GM18502 (cell line): ENCODE measurements around the gene NANOS2.
"Not testable (repeated sequence)": the region's sequence is repeated elsewhere in the genome, so short reads cannot be mapped to it uniquely, and the experiment has no call there.

Experiments used
- ATAC-seq: cut with Tn5 transposase; IDR thresholded peaks from one replicate; pipeline ENCODE4 v1.9.1; 2021; ENCODE audit warnings: mild to moderate bottlenecking; ENCODE audit not compliant: unreplicated experiment, poor library complexity

NANOS2 gene

DNA sequence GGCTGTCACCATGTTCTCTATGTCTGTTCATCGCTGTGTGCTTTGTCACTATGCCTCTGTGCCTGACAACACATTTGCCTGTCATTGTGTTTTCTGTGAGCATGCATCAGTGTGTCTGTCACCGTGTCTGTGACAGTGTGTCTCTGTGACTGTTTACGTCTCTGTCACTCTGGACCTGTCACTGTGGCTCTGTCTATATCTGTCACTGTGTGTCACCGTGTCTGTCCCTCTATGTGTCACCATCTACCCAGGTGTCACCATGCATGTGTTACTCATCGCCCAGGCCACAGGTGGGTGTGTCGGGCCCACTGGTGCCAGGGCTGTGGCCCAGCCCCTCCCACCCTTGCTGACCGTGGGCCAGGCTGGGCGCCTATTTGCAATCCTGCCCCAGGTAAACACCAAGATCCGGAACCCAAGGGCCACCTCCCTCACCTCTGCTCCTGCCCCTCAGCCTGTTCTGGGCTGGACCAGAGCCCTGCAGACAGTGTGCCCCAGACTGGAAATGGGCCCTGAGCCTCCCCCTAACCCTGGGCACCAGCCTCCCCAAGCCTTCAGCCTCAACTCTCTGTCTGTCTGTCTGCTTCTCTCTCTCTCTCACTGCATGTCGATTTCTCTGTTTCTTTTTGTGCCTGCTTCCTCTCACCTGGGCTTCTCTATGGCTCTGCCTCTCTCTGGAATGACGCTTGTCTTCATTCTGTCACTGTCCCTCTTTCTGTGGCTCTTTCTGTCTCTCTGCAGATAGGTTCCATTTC, 36.4 kb downstream of the NANOS2 start:
- ATAC-seq = no peak

DNA sequence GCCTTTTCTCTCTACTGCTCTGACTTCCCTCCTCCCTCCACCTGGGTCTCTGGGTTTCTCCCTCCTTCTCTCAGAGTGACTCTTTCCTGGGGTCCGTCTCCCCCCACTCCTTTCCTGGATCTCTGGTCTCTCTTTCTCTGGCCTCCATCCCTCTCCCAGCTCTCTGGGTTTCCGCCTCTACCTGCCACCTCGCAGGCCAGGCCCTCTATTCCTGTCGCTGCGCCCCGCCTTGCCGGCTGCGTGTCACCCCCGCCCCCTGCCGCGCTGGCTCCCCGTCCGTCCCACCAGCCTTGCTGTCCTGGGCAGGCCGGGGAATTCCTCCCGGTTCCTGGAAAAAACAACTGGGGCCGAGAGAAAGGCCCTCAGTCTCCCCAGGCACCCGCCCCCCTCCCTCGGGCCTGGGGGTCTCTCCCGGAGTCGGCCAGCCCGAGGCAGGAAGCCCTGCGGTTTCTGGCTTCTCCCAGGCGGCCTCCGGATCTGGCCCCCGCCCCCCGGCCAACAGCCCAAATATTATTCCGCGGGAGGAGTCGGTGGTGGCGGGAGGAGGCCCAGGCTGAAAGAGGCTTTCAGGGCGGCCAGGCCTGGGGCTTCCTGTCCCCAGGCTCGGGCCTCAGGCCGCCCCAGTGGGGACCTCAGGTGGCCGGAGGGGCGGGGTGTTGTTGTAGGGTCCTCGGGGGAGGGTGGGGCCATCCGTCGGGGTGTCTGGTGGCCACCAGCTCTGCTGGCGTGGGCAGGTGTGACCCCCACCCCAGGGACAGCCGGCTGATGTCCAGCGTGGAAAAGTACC, 38.0 kb downstream of the NANOS2 start:
- no peak for ATAC-seq

DNA sequence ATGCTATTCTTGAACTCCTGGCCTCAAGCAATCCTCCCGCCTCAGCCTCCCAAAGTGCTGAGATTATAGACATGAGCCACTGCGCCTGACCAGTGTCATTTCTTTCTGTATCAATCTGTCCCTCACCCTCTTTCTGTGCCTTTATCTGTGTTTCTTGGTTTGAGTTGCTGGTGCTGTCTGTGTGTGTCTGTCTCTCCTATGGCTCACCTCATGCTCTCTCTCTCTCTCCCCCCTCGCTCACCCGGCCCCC, 38.5 kb downstream of the NANOS2 start:
- ATAC-seq = no peak

DNA sequence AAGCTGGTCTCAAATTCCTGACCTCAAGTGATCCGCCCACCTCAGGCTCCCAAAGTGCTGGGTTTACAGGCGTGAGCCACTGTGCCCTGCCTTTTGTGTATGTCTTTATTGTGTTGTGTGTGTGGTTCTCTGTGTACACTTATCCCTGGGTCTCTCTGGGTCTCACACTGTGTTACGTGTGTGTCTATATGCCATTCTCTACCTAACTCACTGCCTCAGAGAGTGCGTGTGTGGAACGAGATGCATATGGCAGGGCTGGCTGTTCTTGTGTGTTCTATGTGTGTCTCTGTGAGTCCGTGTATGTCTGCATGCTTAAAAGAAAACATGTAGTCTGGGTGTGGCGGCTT, 40.0 kb downstream of the NANOS2 start:
- ATAC-seq = no peak

DNA sequence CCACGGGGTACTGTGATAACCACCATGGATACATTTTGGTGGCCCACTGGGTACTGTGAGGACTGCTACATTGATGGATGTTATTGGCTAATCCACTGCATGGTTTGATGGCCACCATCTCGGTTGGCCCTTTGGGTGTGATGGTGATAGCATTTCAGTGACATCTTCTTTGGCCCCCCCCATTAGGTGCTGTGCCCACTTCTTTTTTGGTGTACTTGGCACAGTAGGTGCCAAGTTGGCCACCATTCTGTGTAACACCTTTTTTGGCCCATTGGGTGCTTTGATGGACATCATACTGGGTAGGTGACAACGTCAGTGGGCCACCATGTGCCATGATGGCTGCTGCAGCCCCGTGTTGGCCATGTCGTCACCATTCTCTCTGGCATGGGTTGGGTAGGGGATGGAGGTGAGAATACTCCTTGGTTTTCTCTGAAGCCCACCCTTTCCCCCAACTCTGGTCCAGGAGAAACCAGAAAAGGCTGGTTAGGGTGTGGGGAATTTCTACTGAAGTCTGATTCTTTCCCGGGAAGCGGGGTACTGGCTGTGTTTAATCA, 41.3 kb downstream of the NANOS2 start:
- no peak for ATAC-seq

DNA sequence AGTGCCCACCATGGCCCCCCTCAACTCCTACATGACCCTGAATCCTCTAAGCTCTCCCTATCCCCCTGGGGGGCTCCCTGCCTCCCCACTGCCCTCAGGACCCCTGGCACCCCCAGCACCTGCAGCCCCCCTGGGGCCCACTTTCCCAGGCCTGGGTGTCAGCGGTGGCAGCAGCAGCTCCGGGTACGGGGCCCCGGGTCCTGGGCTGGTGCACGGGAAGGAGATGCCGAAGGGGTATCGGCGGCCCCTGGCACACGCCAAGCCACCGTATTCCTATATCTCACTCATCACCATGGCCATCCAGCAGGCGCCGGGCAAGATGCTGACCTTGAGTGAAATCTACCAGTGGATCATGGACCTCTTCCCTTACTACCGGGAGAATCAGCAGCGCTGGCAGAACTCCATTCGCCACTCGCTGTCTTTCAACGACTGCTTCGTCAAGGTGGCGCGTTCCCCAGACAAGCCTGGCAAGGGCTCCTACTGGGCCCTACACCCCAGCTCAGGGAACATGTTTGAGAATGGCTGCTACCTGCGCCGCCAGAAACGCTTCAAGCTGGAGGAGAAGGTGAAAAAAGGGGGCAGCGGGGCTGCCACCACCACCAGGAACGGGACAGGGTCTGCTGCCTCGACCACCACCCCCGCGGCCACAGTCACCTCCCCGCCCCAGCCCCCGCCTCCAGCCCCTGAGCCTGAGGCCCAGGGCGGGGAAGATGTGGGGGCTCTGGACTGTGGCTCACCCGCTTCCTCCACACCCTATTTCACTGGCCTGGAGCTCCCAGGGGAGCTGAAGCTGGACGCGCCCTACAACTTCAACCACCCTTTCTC, 42.3 kb downstream of the NANOS2 start:
- ATAC-seq = no peak

DNA sequence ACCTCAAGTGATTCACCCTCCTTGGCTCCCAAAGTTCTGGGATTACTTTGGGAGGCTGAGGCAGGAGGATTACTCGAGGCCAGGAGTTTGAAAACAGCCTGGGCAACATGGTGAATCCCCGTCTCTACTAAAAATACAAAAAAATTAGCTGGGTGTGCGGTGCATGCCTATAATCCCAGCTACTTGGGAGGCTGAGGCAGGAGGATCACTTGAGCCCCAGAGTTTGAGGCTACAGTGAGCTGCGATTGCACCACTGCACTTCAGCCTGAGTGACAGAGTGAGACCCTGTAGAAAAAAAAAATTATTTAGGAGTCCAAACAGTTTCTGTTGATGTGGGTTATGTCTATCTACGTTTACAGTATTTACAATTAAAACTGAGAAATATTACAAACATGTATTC, 43.8 kb downstream of the NANOS2 start:
- ATAC-seq = no peak

DNA sequence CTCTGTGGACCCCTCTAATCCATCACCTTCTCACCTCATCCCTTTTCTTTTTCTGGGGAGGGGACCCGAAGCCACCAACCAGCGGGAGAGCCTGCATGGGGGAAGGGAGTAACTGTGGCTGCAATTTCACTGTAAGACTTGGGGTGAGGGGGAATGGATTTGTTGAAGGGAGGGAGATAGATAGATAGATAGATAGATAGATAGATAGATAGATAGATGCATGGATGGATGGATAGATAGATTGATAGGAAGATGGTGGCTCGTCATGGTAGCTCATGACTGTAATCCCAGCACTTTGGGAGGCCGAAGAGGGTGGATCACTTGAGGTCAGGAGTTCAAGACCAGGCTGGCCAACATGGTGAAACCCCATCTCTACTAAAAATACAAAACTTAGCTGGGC, 47.3 kb downstream of the NANOS2 start:
- not testable (repeated sequence) for ATAC-seq

DNA sequence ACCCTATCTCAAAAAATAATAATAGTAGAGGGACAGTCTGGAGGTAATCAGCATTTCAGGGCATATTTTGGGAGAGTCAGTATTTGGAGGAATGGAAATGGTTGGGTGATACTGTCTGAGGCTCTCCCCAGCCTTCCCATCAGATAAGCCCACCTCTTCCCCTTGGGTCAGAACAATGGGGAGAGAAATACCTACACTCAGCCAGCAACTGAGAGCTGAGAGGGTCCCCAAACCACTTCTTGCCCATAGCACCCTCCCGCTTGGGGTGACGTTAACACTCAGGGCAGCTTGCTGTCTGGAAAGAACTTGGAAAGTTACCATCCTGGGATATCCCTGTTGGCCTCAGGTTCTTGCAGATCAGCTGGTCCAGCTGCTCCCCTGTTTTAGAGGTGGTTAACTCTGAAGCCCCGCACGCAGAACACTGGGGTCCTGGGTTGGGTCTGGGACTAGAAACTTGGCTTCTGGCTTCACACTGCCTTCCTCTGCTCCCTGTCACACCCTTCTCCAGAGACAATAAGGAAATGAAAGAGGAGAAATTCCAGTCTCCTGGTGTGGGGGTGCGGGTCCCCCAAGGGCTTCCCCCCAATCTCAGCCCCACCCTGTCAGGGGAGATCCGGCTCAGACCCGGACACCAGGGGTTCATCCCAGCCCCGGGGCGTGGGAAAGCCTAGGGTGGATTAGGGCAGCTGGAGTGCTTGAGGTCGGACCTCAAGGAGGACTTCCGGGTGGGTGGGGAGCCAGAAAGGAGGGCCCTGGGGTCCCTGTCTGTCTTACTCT, 48.0 kb downstream of the NANOS2 start:
- no peak for ATAC-seq

DNA sequence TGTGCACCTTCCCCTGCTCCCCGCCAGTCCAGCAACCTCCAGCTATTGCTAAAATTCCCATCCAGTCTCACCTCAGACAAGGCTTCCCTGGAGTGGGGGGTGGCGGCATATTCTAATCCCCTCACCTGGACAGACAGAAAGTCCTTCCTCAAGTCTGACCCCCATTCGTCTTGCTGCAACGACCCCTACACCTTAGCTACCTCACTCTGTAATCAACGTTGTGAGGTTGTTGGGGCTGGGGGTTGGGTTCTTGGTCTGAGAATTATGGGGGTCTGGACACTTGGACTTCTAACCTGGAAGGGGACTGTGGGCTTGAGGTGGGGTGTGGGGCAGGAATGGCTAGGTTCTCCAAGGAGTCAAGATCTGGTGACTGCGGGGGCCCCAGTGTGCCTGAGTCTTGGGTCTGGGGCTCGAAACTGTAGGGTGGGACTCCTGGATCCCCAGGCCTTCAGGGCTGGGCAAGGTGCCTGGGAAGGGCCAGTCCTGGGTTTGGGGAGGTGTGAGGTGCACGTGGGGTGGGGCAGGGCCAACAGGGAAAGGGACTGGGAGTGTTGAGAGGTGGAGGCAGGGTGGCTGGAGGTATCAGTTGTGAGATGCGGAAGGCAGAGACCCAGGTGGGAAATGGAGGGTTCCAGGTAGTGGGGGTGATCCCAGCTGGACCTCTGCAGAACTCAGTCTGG, 49.2 kb downstream of the NANOS2 start:
- ATAC-seq = no peak

DNA sequence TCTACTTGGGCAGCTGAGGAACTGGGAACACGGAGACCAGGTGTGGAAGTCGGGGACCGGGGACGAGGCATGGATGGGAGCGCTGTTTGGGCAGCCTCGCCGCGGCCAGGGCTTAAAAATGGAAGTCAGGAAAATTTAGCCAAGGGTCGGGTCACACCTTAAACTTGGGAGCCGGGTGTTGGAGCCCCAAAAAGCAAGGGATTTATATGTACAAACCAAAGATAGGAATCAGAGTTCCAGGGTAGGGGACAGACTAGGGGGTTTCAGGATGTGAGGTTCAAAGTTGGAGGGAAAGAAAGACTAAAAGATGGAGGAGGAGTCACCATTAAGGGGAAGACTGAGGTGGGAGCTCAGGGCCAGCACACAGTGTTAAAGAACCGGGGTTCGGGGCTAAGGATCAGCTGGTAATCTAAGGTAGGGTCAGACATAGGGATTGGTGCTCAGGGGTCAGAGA, 49.9 kb downstream of the NANOS2 start:
- no peak for ATAC-seq

DNA sequence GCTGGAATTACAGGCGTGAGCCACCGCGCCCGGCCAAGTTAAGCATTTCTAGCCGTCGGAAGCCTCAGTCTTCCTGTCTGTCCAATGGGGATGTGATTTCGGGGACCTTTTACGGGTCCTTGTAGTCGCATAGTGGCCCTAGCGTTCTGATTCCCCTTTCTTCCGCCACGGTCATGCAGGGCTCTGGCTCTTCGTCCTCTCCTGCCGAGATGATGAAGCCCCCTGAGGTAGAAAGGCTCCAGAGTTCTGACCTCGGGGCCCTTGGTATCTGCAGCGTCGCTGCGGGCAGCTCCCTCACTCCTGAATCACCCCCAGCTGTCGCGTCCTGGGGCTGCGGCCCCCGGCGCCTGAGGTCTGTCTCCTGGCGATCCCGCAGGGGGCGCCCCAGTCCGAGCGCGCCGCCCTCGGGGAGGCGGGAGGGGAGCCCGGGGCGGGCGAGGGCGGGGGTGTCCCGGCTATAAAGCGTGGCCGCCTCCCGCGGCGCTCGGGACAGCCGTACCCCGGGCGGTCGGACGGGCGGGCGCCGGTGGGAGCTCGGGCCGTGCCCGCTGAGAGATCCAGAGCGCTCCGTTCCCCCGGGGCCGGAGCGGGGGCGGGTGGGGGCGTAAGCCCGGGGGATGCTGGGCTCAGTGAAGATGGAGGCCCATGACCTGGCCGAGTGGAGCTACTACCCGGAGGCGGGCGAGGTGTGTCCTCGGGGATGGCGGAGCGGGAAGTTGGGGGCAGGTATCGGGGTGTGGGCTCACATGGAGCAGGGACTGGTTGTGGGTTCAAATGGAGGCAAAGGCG, 50.5 kb downstream of the NANOS2 start, which contains the start of gene FOXA3:
FOXA3 (plus strand) TSS at position 487 of the 789 bp plus-strand sequence; CDS start at position 618, 131 bp downstream.
- no peak for ATAC-seq

DNA sequence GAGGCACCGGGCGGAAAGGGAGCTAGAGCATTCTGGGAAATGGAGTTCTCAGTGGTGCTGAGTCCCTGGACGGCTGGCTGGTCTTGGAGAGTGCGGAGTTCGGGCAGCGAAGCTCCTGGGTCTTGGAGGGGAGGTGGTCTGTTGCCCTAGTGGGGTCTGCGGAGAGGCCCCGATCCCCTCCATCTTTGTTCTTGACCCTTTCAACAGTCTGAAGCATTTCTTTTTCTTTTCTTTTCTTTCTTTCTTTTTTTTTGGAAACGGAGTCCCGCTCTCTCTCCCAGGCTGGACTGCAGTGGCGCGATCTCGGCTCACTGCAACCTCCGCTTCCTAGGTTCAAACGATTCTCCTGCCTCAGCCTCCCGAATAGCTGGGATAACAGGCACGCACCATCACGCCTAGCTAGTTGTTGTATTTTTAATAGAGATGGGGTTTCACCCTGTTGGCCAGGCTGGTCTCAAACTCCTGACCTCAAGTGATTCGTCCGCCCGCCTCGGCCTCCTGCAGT, 51.2 kb downstream of the NANOS2 start:
- ATAC-seq = no peak
